Activated T-cell treated with anti-CD3 and anti-CD28 coated beads, Interleukin-2, amount 50 U/mL, for 72 hours (primary cell): ENCODE data around the gene RUNX2. TPM values are rescaled to one million over a fixed set of nuclear protein-coding genes. Genes with fewer than 3 reads are reported as not detected.
"Not testable (repeated sequence)": the region's sequence is repeated elsewhere in the genome, so short reads cannot be mapped to it uniquely, and the experiment has no call there.

ENCODE experiments used
- ATAC-seq, 2 donors: fragments of 150-1000 bp; cut with Tn5 transposase; replicated peaks in 1 of 2; 2 replicates each; pipeline ENCODE4 v1.10.0; 2021; ENCODE audit warnings: moderate library complexity in 2 of 2, mild to moderate bottlenecking in 1 of 2
- DNase-seq, 2 donors: peaks; one replicate each; pipeline ENCODE4 v3.0.0; 2021 to 2022; ENCODE audit warnings: mixed read lengths in 1 of 2
- H3K27ac Mint-ChIP-seq: one replicate; pipeline ENCODE4 v1.8.0; 2022; ENCODE audit warnings: mild to moderate bottlenecking, moderate library complexity, mixed read lengths
- H3K27me3 Mint-ChIP-seq: one replicate; pipeline ENCODE4 v1.8.0; 2022; ENCODE audit warnings: low read depth, mixed read lengths
- H3K36me3 Mint-ChIP-seq, 2 donors: one replicate each; pipeline ENCODE4 v1.8.0; 2022; ENCODE audit warnings: mixed read lengths in 2 of 2, mild to moderate bottlenecking in 1 of 2; ENCODE audit not compliant: insufficient read depth in 2 of 2
- H3K4me1 Mint-ChIP-seq: one replicate; pipeline ENCODE4 v1.8.0; 2022; ENCODE audit warnings: low read depth, mixed read lengths
- H3K4me3 Mint-ChIP-seq, 2 donors: one replicate each; pipeline ENCODE4 v1.8.0; 2022; ENCODE audit warnings: mild to moderate bottlenecking in 2 of 2, mixed read lengths in 2 of 2, moderate library complexity in 2 of 2
- H3K9me3 Mint-ChIP-seq, 2 donors: one replicate each; pipeline ENCODE4 v1.8.0; 2022; ENCODE audit warnings: mixed read lengths in 2 of 2
- total RNA-seq, 2 donors: library from RNA; stranded (reverse); gene quantifications; one replicate each; pipeline ENCODE4 v1.2.3, GENCODE V29; 2022

The RUNX2 gene
- total RNA-seq, 2 donors from 2014 or later = 39.3 to 61.1 TPM

DNA sequence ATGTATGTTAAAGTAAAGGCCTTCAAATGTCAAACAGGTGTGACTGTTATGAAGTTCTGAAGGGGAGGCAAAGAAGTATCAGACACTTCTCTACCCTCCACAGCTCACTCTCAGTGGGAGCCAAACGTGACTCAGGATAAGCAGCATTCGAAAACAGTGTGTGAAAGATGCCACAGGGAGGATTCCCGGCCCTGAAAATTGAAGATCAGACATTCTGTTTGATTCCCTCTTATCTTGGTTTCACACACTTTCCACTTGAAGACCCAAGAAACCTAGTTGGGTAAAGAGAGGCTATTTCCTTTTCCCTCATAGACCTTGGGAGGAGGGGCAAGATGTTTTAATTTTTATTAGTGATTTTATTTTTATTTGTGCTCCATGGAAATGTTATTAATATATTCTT, 213.8 kb downstream of the RUNX2 start:
- DNase-seq (no peak), ATAC-seq (no peak)
- peak overlapping the region; percentile 88 for H3K27ac Mint-ChIP-seq
- H3K27me3 Mint-ChIP-seq = no peaks in the 10 kb centered on the region
- H3K9me3 Mint-ChIP-seq = no peaks in the 10 kb centered on the region
- H3K36me3 Mint-ChIP-seq = peaks cover 9 to 23% of the 10 kb centered on the region in 2 donors
- peaks cover 37% of the 10 kb centered on the region for H3K4me1 Mint-ChIP-seq
- no peak overlapping the region for H3K4me3 Mint-ChIP-seq

DNA sequence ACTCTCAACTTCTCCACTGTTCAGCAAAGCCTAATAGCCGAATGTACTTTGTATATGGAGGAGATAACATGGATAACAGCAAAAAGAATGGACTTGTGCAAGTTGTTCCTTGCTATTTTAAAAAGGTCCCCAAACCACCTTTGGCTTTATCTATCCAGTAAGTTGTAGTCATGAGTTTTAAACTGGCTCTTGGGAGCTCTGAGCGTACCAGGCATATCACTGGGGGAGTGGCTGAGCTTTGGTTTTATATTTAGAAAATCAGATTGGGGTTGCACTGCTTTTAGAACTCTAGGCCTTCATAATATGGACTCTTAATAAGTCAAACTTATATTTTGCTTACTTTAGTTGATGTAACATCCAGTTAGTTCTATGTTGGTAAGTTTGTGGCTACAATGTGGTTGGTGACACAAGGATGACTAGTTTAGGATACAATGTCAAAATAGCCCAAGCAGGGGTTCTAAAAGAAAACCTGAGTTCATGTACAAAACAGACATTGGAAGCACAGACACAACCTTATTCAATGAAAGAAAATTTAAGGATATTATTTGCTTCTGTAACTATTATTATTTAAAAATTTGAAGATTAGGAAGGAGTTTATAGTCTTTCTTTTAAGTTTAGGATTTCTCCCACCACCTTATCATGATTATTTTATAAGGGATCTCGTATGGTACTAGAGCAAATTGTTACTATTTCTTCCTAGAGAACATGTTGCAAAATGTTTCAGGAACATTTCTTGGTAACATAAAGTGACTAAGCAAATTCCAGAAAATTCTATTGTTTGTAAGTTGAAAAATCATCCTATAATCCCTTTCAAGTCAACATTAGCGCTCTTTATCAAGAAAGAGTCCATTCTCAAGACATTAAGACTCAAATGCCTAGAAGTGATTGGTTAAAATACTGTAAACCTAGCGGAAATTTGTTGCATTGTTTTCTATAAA, 215.4 kb downstream of the RUNX2 start:
- H3K27me3 Mint-ChIP-seq = no peaks in the 10 kb centered on the region
- DNase-seq = peak; percentile 12 to 29
- no peaks in the 10 kb centered on the region for H3K9me3 Mint-ChIP-seq
- H3K27ac Mint-ChIP-seq = peak overlapping the region; percentile 88
- H3K36me3 Mint-ChIP-seq = peaks cover 10 to 33% of the 10 kb centered on the region in 2 donors
- H3K4me3 Mint-ChIP-seq = peak overlapping the region; percentile 20 to 69
- H3K4me1 Mint-ChIP-seq = peaks cover 42% of the 10 kb centered on the region
- peak; percentile 88 to 93 for ATAC-seq

DNA sequence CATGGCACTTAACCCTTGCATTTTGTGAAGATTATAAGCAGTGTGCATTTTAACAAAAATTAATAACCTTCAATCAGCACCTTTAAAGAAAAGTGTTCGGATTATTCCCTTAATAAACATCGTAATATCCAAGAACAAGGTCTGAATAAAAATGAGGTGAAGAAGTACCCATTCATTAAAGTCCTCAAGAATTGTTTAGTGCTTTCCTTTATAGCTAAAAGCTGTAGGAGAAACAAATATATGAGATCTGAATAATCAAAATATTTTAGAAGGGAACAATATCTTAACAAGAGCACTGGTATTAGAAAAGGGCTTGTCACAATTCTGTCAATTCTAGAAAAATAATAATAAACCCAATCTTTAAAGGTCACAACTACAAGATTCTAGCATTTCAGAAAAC, 217.3 kb downstream of the RUNX2 start:
- H3K4me3 Mint-ChIP-seq = no peak overlapping the region
- H3K27me3 Mint-ChIP-seq = no peaks in the 10 kb centered on the region
- ATAC-seq (no peak), DNase-seq (no peak)
- H3K4me1 Mint-ChIP-seq = peaks cover 35% of the 10 kb centered on the region
- H3K36me3 Mint-ChIP-seq = peaks cover 7 to 31% of the 10 kb centered on the region in 2 donors
- no peaks in the 10 kb centered on the region for H3K9me3 Mint-ChIP-seq
- no peak overlapping the region for H3K27ac Mint-ChIP-seq

DNA sequence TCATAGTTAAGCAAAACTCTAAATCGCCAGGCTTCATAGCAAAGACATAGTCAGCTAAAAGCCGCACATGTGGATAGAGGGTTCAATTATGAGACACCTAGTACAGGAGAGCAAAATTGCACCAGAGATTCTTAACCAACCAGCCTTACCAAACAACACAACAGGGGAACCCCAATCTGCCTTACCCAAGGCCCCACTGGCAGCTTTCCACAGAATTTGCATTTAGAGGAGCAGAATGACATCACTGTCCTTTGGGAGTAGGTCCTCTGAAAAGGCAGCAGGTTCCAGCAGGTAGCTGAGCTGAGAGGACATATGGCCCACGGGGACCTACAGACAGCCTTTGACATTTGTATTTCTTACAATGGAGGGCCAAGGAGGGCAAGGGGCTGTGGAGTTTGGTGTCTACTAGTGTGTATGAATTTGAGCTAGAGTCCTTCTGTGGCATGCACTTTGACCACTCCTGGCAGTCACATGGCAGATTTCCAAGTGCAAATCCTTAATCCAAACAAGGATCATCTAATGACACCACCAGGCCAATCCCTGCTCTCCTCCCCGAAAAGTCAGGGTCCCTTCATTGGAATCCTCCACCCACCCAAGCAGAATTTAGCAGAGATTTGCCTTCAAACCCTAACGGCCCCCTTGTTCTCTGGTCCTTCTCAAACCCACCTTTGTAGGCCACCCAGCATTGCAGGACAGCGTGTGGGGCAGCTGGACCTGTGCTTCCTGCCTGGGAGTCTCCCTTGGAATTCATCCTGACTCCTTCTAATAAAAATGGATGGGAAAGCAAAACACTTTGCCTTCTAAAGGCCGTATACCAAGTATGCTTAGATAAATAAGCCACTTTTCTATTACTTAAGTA, 220.8 kb downstream of the RUNX2 start:
- peak; percentile 15 to 26 for DNase-seq
- H3K36me3 Mint-ChIP-seq = peaks cover 5 to 19% of the 10 kb centered on the region in 2 donors
- no peaks in the 10 kb centered on the region for H3K27me3 Mint-ChIP-seq
- H3K4me3 Mint-ChIP-seq = no peak overlapping the region
- H3K4me1 Mint-ChIP-seq = peaks cover 37% of the 10 kb centered on the region
- peak overlapping the region; percentile 51 for H3K27ac Mint-ChIP-seq
- H3K9me3 Mint-ChIP-seq = no peaks in the 10 kb centered on the region
- peak; percentile 68 to 84 for ATAC-seq

DNA sequence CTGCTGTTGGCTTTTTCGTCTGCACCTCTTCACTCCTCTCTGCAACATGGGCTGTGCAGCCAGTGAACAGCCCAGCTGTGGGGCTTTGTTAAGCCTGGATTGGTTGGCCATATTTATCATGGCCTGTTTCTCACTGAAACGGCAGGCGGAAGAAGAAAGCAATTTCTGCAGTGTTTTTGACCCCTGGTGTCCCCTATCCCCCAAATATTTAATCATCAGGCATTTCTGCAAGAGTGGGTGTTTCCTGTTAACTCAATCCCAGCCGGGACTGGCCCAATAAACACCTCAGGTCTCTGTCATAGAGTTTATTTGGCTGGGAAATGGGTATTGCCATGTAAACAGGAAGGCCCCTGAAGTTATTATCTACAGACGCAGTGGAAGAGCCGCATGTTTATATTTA, 224.4 kb downstream of the RUNX2 start:
- H3K9me3 Mint-ChIP-seq = no peaks in the 10 kb centered on the region
- H3K36me3 Mint-ChIP-seq = peaks cover 3 to 7% of the 10 kb centered on the region in 2 donors
- H3K27me3 Mint-ChIP-seq = peaks cover 7% of the 10 kb centered on the region
- H3K27ac Mint-ChIP-seq = no peak overlapping the region
- H3K4me3 Mint-ChIP-seq = no peak overlapping the region
- ATAC-seq (no peak), DNase-seq (no peak)
- H3K4me1 Mint-ChIP-seq = peaks cover 42% of the 10 kb centered on the region

DNA sequence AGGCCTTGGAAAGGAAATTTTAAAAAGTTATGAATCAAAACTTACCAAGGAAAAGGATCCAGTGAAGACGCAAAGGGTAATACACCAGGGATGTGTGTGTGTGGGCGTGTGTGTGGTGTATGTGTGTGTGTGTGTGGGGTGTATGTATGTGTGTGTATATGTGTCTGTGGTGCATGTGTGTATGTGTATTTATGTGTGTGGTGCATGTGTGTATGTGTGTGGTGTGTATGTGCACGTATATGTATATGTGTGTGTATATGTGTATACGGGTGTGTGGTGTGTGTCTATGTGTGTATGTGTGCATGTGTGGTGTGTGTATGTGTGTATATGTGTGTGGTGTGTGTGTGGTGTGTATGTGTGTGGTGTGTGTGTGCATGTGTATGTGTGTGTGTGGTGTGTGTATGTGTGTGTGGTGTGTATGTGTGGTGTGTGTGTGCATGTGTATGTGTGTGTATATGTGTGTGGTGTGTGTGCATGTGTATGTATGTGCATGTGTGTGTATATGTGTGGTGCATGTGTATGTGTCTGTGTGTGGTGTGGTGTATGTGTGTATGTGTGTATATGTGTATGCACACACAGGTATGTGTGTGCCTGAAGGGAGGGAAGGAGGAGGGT, 225.7 kb downstream of the RUNX2 start:
- DNase-seq = no peak
- peaks cover 8% of the 10 kb centered on the region for H3K27me3 Mint-ChIP-seq
- no peaks in the 10 kb centered on the region for H3K9me3 Mint-ChIP-seq
- peaks cover 46% of the 10 kb centered on the region for H3K4me1 Mint-ChIP-seq
- peak; percentile 29 to 31 for ATAC-seq
- peaks cover 2% of the 10 kb centered on the region in 2 donors for H3K36me3 Mint-ChIP-seq
- H3K4me3 Mint-ChIP-seq = no peak overlapping the region
- no peak overlapping the region for H3K27ac Mint-ChIP-seq

DNA sequence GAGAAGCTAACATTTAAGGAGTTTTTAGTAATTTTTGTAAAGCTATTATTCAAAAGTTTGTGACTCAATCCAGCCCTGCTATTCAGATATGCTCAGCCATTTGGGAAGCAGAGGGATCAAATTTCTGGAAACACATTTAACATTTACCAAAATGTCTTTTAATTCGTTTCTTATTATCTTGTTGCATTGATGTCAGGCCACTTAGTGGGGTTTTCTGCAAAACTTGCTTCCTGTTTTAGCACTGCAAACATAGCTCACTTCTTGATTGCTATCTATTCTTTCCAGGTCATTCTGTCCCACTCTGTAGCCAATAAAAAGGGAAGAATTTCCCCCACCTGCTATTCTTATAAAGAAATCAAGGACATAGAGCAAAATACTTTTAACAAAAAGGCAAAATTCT, 226.5 kb downstream of the RUNX2 start:
- ATAC-seq (no peak), DNase-seq (no peak)
- Mint-ChIP-seq H3K9me3 (no peaks in the 10 kb centered on the region), H3K27me3 (peaks cover 8% of the 10 kb centered on the region), H3K27ac (no peak overlapping the region), H3K36me3 (peaks cover 2% of the 10 kb centered on the region in 2 donors), H3K4me1 (peaks cover 49% of the 10 kb centered on the region), H3K4me3 (no peak overlapping the region)

DNA sequence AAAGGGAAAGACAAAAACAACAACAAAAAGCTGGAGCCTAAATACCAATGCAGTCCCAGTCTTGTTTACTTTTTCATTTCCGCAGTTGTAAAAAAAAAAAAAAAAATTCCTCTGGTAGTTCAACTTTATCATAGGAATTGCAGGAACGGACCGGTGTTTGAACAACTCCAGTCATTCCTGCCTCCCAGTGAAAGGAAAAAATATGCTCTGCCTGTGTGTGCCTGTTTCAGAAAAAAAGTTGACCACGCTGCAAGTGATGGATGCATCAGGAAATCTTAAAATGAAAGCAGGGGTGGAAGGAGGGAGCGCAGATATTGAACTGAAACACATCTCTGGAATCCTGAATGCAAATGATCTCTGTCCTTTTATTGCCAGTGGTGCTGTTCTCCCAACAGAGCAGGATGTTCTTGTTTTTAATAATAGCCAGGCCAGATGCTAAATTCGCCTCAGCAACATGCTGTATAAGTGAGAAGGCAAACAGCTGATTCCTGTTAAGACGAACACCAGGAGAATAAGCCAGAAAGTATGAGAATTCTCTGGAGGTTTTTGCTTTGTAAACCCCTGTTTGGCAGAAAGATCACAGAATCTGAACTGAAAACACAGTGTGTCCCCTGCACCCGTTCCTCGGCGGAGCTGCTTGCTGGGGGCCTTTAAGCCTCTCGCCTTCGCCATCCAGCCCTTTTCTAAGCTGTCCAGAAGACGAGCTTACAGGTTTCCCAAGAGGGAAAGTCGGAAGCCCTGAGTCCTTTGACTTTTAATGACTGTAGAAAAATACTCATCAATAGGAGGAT, 228.0 kb downstream of the RUNX2 start:
- Mint-ChIP-seq H3K9me3 (peaks cover 0 to 1% of the 10 kb centered on the region in 2 donors), H3K4me1 (peaks cover 60% of the 10 kb centered on the region), H3K27ac (no peak overlapping the region), H3K27me3 (peaks cover 8% of the 10 kb centered on the region), H3K4me3 (no peak overlapping the region), H3K36me3 (peaks cover 2 to 3% of the 10 kb centered on the region in 2 donors)
- no peak for DNase-seq
- no peak for ATAC-seq

DNA sequence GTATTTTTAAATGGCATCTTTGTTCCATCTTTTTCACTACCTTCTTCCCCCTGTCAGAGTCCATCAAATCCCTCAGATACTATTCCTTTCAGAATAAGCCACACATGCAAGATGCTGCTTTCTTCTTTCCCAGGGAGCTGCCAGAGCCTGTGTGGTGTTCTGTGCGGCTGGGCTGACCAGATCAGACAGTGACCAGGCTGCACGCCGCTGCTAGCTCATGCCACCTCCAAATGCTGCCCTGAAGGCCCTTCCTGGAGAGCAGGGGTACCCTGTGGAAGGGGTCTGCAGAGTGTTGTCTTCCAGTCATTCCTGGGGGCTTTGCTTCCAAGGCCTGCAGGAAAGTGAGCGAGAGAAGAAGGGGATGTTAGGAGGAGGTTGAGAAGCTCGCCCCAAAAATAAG, 228.7 kb downstream of the RUNX2 start:
- Mint-ChIP-seq H3K4me1 (peaks cover 64% of the 10 kb centered on the region), H3K4me3 (no peak overlapping the region), H3K27ac (no peak overlapping the region), H3K9me3 (peaks cover 0 to 1% of the 10 kb centered on the region in 2 donors), H3K36me3 (peaks cover 2 to 3% of the 10 kb centered on the region in 2 donors), H3K27me3 (peaks cover 8% of the 10 kb centered on the region)
- DNase-seq (no peak), ATAC-seq (no peak)

DNA sequence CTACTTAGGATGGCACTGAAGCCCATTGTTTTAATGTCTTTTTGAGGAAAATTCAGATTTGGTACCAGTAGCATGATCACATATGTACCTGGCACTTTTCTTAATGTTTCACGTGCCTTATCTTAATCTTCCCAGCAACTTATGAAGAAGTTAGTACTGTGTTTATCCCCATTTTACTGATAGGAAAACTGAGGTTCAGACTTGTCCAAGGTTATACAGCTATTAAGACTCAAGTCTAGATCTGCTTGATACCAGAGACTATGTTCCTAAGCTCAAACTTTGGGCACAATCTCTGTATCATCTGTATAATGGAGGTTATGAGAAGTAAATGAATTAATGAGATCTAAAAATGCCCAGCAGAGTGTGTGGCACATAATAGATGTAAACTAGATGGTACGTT, 229.3 kb downstream of the RUNX2 start:
- Mint-ChIP-seq H3K36me3 (peaks cover 2 to 3% of the 10 kb centered on the region in 2 donors), H3K9me3 (peaks cover 0 to 1% of the 10 kb centered on the region in 2 donors), H3K4me1 (peaks cover 60% of the 10 kb centered on the region), H3K4me3 (no peak overlapping the region), H3K27me3 (peaks cover 8% of the 10 kb centered on the region), H3K27ac (peak overlapping the region; percentile 70)
- ATAC-seq (no peak), DNase-seq (no peak)

DNA sequence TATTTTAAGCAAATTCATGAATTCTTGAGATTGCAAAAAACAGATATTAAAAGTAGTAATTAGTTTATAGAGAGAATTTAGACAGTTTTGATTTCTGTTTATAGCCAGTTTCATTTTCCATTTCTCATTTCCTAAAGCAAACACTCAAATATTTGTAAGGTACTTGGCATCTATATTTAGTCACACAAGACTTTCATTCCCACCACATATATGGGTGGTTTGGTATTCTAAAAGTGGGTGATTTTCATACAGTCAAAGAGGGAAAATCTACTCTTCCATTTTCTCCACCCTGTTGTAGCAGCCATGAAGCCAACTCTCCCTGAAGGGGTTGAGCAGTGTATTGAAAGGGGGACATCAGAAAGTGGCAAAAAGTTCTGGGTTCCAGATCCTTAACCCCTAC, 230.7 kb downstream of the RUNX2 start:
- Mint-ChIP-seq H3K27me3 (peaks cover 8% of the 10 kb centered on the region), H3K27ac (peak overlapping the region; percentile 81), H3K4me3 (peak overlapping the region; percentile 64 to 68)

DNA sequence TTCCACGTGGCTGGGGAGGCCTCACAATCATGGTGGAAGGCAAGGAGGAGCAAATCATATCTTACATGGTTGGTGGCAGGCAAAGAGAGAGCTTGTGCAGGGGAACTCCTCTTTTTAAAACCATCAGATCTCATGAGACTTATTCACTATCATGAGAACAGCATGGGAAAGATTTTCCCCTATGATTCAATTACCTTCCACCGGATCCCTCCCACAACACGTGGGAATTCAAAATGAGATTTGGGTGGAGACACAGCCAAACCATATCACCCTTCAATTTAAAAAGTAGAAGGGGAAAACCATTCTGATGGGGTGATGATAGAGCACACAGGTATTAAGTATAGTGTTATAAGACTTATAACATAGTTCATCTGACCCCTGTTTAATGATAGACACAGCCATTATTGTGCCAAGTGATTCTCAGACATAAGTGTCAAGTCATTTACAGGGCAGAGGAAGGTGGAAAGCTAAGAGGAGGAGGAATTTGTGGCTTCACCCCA, 232.2 kb downstream of the RUNX2 start:
- peak in 1 of 2 donors; percentile 30 for ATAC-seq
- peak overlapping the region; percentile 40 to 45 for H3K4me3 Mint-ChIP-seq
- H3K27me3 Mint-ChIP-seq = not testable (repeated sequence)

More for the DNA sequence above, 230.7 kb downstream of the RUNX2 start:
- DNase-seq (peak in 1 of 2 donors; percentile 12), ATAC-seq (peak; percentile 80 to 87)
- Mint-ChIP-seq H3K4me1 (peaks cover 46% of the 10 kb centered on the region), H3K9me3 (peaks cover 0 to 1% of the 10 kb centered on the region in 2 donors), H3K36me3 (peaks cover 2% of the 10 kb centered on the region in 2 donors)

More for the DNA sequence above, 232.2 kb downstream of the RUNX2 start:
- not testable (repeated sequence) for H3K9me3 Mint-ChIP-seq, H3K36me3 Mint-ChIP-seq, DNase-seq
- peak overlapping the region; percentile 55 for H3K27ac Mint-ChIP-seq
- peaks cover 41% of the 10 kb centered on the region for H3K4me1 Mint-ChIP-seq
